A549 treated with Hydrocortisone at 1 μM for 4 hours (cell line): ENCODE measurements around the gene RMND5A. TPM values are rescaled to one million over a fixed set of nuclear protein-coding genes. Genes with fewer than 3 reads are reported as not detected.

Source experiments
- total RNA-seq: library from RNA; stranded (reverse); fragments of 200-300 nt; extraction: Qiagen RNA extraction; gene quantifications from 5 replicates; pipeline ENCODE4 v1.2.3, GENCODE V29; 2022

Gene RMND5A, protein sequence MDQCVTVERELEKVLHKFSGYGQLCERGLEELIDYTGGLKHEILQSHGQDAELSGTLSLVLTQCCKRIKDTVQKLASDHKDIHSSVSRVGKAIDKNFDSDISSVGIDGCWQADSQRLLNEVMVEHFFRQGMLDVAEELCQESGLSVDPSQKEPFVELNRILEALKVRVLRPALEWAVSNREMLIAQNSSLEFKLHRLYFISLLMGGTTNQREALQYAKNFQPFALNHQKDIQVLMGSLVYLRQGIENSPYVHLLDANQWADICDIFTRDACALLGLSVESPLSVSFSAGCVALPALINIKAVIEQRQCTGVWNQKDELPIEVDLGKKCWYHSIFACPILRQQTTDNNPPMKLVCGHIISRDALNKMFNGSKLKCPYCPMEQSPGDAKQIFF
- 21.7 to 29.2 TPM (median 26.3 TPM) in 5 replicates for total RNA-seq

GRCh38 chr2:86719637-86720539 lies at the start of gene RMND5A:
RMND5A (plus strand) TSS chr2:86720291; CDS start chr2:86720668, 377 bp downstream.

DNA sequence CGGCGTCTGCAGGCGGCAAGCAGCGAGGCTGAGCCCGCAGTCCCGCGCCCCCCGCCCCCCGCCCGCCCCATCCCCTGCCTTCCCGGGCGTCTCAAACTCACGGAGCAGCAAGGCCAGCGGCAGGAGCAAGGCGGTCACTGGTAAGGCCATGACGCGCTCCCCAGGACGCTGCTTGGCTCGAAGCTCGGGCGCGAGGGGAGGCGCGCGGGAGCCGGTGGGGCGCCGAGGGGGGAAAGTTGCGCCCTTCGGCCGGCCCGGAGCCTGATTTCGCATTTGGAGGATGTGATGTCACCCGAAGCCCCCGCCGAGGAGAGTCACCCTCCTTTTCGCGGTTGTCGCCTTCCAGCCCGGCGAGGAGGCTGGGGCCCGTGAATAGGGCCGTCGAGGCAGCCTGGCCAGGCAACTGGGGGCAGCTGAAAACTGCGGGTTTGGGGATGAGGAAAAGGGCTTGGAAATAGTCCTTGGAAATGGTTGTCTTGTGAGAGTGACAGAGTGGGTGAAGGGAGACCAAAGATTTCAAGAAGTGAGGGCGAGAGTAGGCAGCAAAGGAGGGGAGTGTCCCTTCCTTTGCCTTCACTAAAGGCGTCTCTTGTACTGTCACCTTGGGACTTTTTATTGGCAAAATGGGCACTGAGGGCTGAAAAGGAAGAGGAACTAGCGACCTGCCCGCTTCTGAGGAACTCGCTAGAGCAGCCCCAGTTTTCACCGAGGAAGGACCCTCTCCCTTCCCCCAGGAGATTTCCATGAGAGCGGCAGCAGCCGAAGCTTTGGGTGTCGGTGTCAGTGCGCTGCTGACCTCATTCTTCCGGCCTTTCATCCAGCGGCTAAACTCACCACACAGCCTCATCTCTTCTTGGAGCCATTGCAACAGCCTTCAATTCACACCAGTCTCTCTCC lies 70.8 kb downstream of the RMND5A start, which contains the start of gene CD8A:
Gene CD8A, minus strand, starts transcription at position 238 of the 897 bp plus-strand sequence. Its CDS starts 88 bp downstream, at position 150.

Other genes starting within 250 kb of the RMND5A start
- 116 to 149 TPM (median 121 TPM) in 5 replicates for gene CHMP3, start 156.8 kb upstream of the RMND5A start, total RNA-seq
- gene RNF103, start 96.4 kb upstream of the RMND5A start, total RNA-seq, result 54.4 to 72.8 TPM (median 62.7 TPM) in 5 replicates
- 0.20 to 0.47 TPM (median 0.32 TPM) in 5 replicates for gene CD8A, start 70.6 kb downstream of the RMND5A start, total RNA-seq
- not detected in 5 replicates for gene CD8B, start 141.6 kb downstream of the RMND5A start, total RNA-seq
- gene RGPD1, start 221.8 kb downstream of the RMND5A start, total RNA-seq, result 0.02 to 0.08 TPM (median 0.04 TPM) in 4 of 5 replicates, not detected in the other